Measurements from ENCODE around the gene ADORA1.

Gene ADORA1

DNA sequence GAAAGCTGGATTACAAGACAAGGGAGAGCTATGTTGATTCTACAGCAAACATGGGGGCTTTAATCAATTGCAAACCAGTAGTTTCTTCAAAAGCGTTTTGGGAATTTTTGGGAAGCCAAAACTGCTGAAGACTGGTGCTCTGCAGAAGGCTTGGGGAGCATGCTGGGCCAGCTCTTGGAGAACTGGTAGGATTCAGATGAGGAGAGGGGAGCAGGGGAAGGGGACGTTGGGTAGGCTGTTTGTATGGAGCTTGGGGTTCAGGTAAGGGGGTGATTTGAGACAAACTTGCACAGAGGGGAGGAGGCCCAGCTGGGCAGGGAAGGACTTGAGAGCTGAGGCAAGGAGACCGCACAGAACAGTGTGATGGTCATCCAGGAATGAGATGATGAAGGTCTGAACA is 39.1 kb upstream of the ADORA1 start:
- no peak for TF ChIP-seq GATA1 (IDR thresholded peaks at IDR 0.05; ENCODE audit: low read depth, low read length)
- no peak for TF ChIP-seq POLR2A (IDR thresholded peaks at IDR 0.05; ENCODE audit: low read length)

DNA sequence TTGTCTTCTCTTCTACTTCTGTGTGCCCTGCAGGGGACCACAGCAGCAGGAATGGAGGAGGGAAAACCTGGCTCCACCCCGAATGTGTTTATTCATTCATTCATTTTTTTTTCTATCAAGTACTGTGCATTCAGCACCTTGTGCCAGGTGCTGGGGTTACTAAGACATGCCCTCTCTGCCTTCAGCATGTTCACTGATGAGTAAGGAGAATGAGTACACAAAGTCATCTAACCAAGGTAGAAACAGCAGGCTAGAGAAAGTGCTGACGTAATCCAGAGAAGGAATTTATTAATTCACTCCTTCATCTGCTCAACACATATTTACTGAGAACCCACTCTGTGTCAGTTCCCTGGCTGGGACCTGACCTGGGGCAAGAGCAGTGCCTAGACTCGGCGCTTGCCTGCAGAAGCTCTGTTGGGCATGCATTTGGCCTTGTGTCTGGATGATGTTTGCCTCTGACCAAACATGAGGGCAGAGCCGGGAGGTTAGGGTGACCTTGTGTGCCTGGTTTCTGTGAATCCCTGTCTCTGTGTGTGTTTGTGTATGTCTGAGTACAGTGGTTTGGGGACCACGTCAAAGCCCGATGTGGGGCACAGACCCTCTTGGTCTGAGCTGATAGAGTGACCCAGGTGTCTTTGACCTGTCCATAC is 38.4 kb upstream of the ADORA1 start:
- TF ChIP-seq POLR2A (IDR thresholded peaks at IDR 0.05; ENCODE audit: low read length) (no peak), GATA1 (IDR thresholded peaks at IDR 0.05; ENCODE audit: low read depth, low read length) (no peak)
- DNase-seq: no peak

More for the DNA sequence above, 39.1 kb upstream of the ADORA1 start:
- DNase-seq: no peak

DNA sequence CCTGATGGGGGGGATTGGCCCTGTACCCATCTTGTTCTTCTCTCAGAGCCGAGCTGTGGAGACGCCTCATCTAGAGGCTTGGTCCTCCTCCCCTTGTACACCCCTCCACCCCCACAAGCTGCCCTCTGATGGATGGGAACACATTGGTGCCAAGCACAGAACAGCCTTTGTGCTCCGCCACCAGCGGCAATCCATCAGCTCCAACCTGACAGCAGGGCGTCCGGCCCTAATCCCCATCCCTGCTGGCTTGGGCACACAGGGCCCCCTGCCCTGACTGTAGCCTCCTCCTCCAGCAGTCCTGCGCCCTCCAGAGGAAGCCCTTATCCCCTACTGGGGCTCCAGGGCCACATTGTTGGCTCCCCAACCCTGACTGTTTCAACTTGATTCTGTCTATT is 37.9 kb upstream of the ADORA1 start:
- TF ChIP-seq POLR2A (IDR thresholded peaks at IDR 0.05; ENCODE audit: low read length) (no peak), GATA1 (IDR thresholded peaks at IDR 0.05; ENCODE audit: low read depth, low read length) (no peak)
- no peak for DNase-seq

GRCh38 chr1:203090421-203091198 is 36.9 kb upstream of the ADORA1 start:
- DNase-seq: no peak
- TF ChIP-seq GATA1 (IDR thresholded peaks at IDR 0.05; ENCODE audit: low read depth, low read length) (no peak), POLR2A (IDR thresholded peaks at IDR 0.05; ENCODE audit: low read length) (no peak)

GRCh38 chr1:203091199-203091477 is 36.4 kb upstream of the ADORA1 start:
- no peak for DNase-seq
- TF ChIP-seq POLR2A (IDR thresholded peaks at IDR 0.05; ENCODE audit: low read length): no peak
- no peak for TF ChIP-seq GATA1 (IDR thresholded peaks at IDR 0.05; ENCODE audit: low read depth, low read length)

DNA sequence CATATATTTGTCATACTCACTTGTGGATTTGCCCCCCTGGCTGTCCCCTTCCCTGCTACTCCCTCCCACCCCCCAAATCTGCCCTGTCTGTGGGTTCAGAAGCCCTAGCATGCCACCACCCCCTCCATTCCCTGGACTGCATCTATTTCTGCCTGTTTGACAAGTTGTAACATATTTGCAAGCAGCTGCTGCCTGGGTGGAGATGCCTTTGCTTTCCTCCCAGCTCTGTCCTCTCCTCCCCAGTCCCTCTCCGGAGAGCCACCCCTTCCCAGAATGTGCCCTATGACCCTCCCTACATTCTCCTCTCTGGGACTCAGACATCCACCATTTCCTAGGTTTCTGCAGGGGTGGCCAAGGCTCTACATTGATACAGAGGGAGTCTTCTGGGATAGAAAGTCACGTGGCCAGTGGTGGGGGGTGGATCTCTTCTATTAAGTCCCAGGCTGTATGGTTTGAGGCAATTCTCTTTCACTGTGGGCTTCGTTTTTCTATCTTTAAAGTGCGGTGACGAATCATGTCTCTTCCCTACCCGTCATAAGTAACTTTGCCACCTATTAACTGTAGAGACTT is 35.7 kb upstream of the ADORA1 start:
- no peak for TF ChIP-seq POLR2A (IDR thresholded peaks at IDR 0.05; ENCODE audit: low read length)
- TF ChIP-seq GATA1 (IDR thresholded peaks at IDR 0.05; ENCODE audit: low read depth, low read length): no peak
- DNase-seq: no peak

GRCh38 chr1:203093754-203094410 is 33.6 kb upstream of the ADORA1 start:
- no peak for DNase-seq
- no peak for TF ChIP-seq POLR2A (IDR thresholded peaks at IDR 0.05; ENCODE audit: low read length)
- TF ChIP-seq GATA1 (IDR thresholded peaks at IDR 0.05; ENCODE audit: low read depth, low read length): no peak

- no peak for DNase-seq
- no peak for TF ChIP-seq POLR2A (IDR thresholded peaks at IDR 0.05; ENCODE audit: low read length)
- no peak for TF ChIP-seq GATA1 (IDR thresholded peaks at IDR 0.05; ENCODE audit: low read depth, low read length)
Observed at GRCh38 chr1:203095061-203095690, 32.4 kb upstream of the ADORA1 start.

- TF ChIP-seq GATA1 (IDR thresholded peaks at IDR 0.05; ENCODE audit: low read depth, low read length): no peak
- TF ChIP-seq POLR2A (IDR thresholded peaks at IDR 0.05; ENCODE audit: low read length): no peak
- DNase-seq: no peak
Observed at GRCh38 chr1:203096566-203096965, 31.0 kb upstream of the ADORA1 start.

- TF ChIP-seq POLR2A (IDR thresholded peaks at IDR 0.05; ENCODE audit: low read length) (no peak), GATA1 (IDR thresholded peaks at IDR 0.05; ENCODE audit: low read depth, low read length) (no peak)
- no peak for DNase-seq
Observed at GRCh38 chr1:203097001-203097400, 30.5 kb upstream of the ADORA1 start.

- TF ChIP-seq POLR2A (IDR thresholded peaks at IDR 0.05; ENCODE audit: low read length) (no peak), GATA1 (IDR thresholded peaks at IDR 0.05; ENCODE audit: low read depth, low read length) (no peak)
- DNase-seq: no peak
Observed at GRCh38 chr1:203098445-203098844, 29.1 kb upstream of the ADORA1 start.

DNA sequence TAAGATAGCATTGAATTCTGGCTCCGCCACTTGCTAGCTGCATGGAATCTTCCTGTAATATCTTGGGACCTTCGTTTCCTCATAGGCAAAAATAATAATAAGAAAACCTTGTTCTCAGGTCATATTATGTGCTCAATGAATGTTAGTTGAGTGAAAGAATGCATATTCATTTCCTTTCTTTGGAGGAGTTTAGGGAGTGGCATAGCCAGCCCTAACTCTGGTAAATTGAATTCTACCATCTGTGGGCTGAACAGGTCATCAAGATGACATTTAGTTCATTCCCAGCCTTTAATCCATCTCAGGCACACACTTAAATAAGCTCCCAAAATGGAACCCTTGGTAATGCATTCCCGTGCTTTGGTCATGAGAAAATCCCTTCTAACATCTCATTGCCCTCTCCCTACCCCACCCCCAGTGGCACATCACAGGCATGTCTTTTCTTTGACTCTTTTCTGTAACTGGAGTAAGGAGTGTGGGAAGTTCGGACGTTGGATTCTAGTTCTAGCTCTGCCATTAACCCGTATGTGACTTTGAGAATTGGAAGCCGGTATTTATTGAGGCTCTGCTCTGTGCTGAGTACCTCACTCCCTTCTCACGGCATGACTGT is 28.5 kb upstream of the ADORA1 start:
- DNase-seq: no peak
- TF ChIP-seq GATA1 (IDR thresholded peaks at IDR 0.05; ENCODE audit: low read depth, low read length) (no peak), POLR2A (IDR thresholded peaks at IDR 0.05; ENCODE audit: low read length) (no peak)

- DNase-seq: no peak
- TF ChIP-seq POLR2A (IDR thresholded peaks at IDR 0.05; ENCODE audit: low read length) (no peak), GATA1 (IDR thresholded peaks at IDR 0.05; ENCODE audit: low read depth, low read length) (no peak)
Observed at GRCh38 chr1:203099805-203100515, 27.6 kb upstream of the ADORA1 start.
